GM04504 (cell line): Measurements from ENCODE around the gene GH2.
"Not testable (repeated sequence)": the region's sequence is repeated elsewhere in the genome, so short reads cannot be mapped to it uniquely, and the experiment has no call there.

Experiments
- DNase-seq: peaks from one replicate; pipeline ENCODE4 v3.0.0-alpha.2; 2012; ENCODE audit warnings: low read depth

Gene GH2

GRCh38 chr17:63881935-63882601 lies at the start of gene GH2:
TSS of gene GH2 (minus strand) at chr17:63881944. CDS start at chr17:63881801, 143 bp downstream.
- no peak for DNase-seq

GRCh38 chr17:63930951-63931575 lies 49.3 kb upstream of the GH2 start:
- no peak for DNase-seq

GRCh38 chr17:63929860-63930766 lies 48.4 kb upstream of the GH2 start:
- no peak for DNase-seq

DNA sequence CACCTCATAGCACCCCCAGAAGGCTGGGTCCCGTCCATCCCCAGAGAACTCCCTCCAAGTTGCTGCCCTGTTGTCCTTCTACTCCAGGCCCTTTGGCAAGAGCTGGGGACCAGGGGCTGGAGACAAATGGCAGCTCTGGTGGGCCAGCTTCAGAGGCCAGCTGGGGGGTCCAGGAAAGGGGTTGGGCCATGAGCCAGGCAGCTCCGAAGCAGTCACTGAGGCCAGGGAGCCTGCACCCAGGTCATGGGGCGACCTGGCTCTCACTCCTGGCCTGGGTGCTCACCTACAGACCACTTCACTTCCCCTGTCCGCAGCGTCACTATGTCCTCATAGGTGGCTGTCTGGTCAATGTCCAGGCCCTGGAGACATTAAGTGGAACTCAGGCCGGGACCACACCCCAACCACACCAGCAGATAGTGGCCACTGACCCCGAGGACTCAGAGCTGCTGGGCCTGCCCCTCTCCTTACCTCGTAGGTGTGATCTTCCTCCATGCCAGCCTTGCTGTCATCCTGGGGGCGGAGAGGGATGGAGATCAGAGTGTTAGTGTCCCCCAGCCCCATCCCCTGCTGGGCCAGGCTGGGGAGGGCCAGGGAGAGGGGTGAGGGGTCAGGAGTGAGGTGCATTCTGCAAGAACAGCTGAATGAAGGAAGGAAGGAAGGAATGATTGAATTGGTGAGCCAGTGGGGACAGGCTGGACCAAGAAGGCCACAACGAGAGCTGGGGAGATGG lies 47.4 kb upstream of the GH2 start:
- no peak for DNase-seq

GRCh38 chr17:63928172-63928666 lies 46.5 kb upstream of the GH2 start:
- DNase-seq: no peak

DNA sequence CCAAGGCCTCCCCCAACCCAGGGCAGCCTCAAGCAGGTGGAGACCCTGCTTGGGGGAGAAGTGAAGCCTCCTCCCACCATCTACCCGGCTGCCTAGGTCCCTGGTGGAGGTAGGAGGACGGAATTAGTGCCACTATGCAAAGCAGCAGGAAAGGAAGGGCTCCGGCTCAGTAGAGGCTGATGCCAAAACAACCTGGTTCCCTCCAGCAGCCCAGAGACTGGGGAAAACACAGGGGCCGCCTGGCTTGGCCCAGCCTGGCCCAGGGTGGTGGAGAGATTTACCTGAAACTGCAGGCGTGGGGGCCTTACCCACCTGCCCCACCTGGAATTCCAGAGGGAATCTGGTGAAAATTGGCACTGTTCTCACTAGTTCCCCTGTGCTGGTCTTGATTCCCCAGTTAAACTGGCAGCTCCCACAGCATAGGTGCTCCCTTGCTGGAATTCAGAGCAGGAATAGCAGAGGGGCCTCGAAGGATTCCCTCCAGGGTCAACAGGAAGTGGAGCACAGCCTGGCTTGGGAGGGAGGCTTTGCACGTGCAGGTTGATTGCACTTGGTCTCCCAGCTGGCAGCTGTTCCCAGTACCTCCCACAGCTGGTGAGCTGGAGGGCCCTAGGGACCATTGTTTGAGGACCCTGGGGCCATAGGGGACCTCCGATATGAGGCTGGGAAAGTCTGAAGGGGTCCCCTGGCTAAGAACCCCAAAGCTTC lies 45.9 kb upstream of the GH2 start:
- DNase-seq: no peak

DNA sequence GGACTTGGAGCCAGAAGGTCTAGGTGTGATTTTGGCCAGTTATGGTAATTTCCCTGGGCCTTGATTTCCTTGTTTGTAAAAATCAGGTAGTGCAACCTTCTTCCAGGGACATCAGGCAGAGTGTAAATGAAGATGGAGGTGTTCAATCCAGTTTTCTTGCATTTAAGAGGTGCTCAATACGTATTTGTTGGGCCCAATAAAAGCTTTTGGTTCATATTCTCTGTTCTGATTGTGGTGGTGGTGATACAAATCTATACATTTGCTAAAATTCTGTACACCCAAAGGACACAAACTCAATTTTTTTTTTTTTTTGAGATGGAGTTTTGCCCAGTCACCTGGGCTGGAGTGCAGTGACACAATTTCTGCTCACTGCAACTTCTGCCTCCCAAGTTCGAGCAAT lies 44.4 kb upstream of the GH2 start:
- DNase-seq: no peak

GRCh38 chr17:63925615-63926014 lies 43.9 kb upstream of the GH2 start:
- no peak for DNase-seq

DNA sequence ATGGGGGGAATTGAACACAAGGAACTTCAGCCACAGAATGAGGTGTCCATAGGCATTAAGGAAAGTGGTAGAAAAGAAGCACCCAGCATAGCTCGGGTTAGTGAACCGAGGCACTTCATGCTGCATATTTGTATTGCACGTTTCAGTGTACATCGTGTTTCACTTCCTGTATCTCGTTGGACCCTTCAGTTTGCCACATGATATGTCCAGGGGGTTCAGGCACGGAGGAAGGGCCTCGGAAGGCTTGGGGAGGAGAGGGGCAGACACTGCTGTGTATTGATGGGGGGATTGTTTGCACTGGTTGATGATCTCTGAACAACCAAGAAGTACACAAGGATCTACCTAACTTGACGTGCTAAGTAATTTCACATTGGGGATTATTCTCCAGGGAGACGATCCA lies 40.7 kb upstream of the GH2 start:
- DNase-seq: not testable (repeated sequence)

GRCh38 chr17:63920779-63921178 lies 39.0 kb upstream of the GH2 start:
- DNase-seq: not testable (repeated sequence)

GRCh38 chr17:63920050-63920449 lies 38.3 kb upstream of the GH2 start:
- not testable (repeated sequence) for DNase-seq

DNA sequence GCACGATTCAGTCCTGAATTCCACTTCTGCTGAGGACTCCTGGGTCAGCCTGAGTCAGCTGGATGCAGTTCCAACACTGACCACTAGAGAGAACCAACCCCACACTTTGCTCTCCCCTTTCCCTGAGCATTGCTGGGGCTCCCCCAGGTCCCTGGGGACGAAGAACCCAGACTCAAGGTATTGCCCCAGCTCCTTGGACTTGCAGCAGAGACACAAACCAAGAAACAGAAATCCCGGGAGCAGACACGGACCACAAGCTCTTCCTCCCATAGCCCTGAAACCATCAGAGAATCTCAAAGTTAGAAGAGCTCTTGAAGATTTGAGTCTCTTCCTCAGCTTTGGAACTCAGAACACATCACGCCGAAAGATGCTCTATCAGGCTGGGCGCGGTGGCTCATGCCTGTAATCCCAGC lies 37.6 kb upstream of the GH2 start:
- peak; percentile 28 for DNase-seq

- not testable (repeated sequence) for DNase-seq
These were observed 37.1 kb upstream of the GH2 start, which contains the start of gene GH1 for GRCh38 chr17:63918789-63919305. TSS of gene GH1 (minus strand) at chr17:63918839. CDS start at chr17:63918776, 63 bp downstream.

- DNase-seq: no peak
These were observed 36.6 kb upstream of the GH2 start for GRCh38 chr17:63918305-63918704.

DNA sequence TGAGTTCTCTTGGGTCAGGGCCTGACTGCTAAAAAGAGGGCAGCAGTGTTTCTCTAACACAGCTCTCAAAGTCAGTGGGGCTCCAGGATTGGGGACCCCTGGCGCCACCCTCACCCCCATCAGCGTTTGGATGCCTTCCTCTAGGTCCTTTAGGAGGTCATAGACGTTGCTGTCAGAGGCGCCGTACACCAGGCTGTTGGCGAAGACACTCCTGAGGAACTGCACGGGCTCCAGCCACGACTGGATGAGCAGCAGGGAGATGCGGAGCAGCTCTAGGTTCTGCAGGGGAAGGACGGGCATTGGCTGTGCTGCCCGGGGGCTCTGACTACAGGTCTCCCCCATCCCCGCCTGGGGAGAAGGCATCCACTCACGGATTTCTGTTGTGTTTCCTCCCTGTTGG lies 35.9 kb upstream of the GH2 start:
- no peak for DNase-seq

DNA sequence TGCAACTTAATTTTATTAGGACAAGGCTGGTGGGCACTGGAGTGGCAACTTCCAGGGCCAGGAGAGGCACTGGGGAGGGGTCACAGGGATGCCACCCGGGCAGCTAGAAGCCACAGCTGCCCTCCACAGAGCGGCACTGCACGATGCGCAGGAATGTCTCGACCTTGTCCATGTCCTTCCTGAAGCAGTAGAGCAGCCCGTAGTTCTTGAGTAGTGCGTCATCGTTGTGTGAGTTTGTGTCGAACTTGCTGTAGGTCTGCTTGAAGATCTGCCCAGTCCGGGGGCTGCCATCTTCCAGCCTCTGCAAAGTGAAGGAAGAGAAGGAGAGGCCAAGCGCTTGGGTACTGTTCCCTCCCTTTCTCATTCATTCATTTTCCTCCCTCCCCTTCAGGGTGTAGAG lies 35.5 kb upstream of the GH2 start:
- DNase-seq: not testable (repeated sequence)

DNA sequence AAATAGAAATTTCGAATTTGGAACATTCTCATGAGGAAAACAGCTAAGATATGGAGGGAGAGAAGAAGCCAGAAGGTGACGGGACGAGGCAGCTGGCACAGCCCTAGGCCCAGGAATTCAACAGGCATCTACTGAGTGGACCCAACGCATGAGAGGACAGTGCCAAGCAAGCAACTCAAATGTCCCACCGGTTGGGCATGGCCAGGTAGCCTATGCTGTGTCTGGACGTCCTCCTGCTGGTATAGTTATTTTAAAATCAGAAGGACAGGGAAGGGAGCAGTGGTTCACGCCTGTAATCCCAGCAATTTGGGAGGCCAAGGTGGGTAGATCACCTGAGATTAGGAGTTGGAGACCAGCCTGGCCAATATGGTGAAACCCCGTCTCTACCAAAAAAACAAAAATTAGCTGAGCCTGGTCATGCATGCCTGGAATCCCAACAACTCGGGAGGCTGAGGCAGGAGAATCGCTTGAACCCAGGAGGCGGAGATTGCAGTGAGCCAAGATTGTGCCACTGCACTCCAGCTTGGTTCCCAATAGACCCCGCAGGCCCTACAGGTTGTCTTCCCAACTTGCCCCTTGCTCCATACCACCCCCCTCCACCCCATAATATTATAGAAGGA lies 34.9 kb upstream of the GH2 start:
- no peak for DNase-seq

GRCh38 chr17:63915753-63916152 lies 34.0 kb upstream of the GH2 start:
- not testable (repeated sequence) for DNase-seq

DNA sequence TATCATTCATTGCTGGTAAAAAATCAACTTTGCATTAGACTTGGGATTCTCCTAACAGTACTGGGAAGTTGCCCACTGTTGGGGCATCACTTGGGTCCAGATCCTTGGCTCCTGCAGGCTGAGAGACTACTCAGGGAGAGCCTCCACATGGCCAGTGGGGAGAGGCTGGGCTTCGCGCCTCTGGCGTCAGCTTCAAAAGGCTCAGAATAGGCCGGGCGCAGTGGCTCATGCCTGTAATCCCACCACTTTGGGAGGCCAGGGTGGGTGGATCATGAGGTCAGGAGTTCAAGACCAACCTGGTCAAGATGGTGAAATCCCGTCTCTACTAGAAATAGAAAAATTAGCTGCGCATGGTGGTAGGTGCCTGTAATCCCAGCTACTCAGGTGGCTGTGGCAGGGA lies 32.7 kb upstream of the GH2 start:
- no peak for DNase-seq

GRCh38 chr17:63911657-63912100 lies 29.9 kb upstream of the GH2 start:
- DNase-seq: no peak
